Stimulated activated CD8-positive, alpha-beta memory T cell treated with anti-CD3 and anti-CD28 coated beads, Interleukin-15, amount 100 ng/mL, for 48 hours (primary cell): ENCODE measurements around the gene STX8.
"Not testable (repeated sequence)": the region's sequence is repeated elsewhere in the genome, so short reads cannot be mapped to it uniquely, and the experiment has no call there.

Experiments used
- DNase-seq, 2 donors: peaks; one replicate each; pipeline ENCODE4 v3.0.0-alpha.2; 2020; ENCODE audit warnings: low read depth in 2 of 2

STX8 gene

DNA sequence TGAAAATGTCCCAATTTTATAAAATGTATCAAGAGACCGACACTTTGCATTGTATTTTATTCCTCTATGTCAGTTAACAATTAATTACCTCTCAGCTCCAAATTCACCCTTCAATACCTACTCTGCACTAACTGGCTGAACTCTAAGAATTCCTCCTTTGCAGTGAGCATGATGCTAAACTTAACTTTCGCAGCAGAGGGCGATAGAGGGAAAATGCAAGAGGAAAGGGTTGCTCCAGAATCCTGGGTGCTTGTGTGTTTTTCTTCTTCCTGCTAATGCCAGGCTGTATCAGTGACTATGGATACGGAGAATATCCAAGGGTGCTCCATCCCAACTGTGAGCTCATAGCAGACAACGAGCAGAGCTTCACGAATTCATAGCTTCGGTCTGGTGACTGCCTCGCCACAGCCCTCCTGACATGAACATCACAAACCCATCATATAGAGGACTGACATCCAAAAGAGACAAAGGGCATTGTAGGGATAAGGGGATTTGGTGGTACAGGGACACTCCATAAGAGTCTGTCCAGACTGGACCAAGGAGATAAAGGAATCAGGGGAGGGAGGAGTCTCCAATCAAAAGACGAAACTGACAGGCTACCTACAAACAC, 172.9 kb downstream of the STX8 start:
- DNase-seq = no peak

DNA sequence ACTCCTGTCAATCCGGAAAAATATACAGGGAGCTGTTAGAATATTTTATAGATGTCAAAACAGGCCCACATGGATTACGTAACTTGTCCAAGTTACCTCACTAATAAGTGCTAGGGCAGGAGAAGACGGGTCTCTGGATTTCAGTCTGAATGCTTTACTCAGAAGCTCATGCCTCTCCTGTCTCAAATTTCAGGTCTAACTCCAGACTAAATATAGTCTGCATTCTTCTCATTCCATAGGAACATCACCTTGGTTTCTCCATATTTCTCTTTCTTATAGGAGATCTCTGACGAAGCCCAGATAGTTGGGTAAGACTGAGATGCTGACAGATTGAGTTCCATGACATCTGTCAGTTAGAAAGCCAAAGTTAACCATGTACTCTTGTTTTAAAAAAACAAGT, 174.2 kb downstream of the STX8 start:
- DNase-seq = no peak

GRCh38 chr17:9389111-9389527, 186.5 kb downstream of the STX8 start:
- DNase-seq = no peak

GRCh38 chr17:9386401-9386800, 189.2 kb downstream of the STX8 start:
- no peak for DNase-seq

GRCh38 chr17:9383826-9384225, 191.8 kb downstream of the STX8 start:
- DNase-seq = no peak

- no peak for DNase-seq
These were observed 193.0 kb downstream of the STX8 start for GRCh38 chr17:9382626-9383025.

- DNase-seq = no peak
These were observed 194.6 kb downstream of the STX8 start for GRCh38 chr17:9381068-9381467.

- DNase-seq = no peak
These were observed 195.3 kb downstream of the STX8 start for GRCh38 chr17:9380361-9380760.

- not testable (repeated sequence) for DNase-seq
These were observed 199.4 kb downstream of the STX8 start for GRCh38 chr17:9376177-9376576.

DNA sequence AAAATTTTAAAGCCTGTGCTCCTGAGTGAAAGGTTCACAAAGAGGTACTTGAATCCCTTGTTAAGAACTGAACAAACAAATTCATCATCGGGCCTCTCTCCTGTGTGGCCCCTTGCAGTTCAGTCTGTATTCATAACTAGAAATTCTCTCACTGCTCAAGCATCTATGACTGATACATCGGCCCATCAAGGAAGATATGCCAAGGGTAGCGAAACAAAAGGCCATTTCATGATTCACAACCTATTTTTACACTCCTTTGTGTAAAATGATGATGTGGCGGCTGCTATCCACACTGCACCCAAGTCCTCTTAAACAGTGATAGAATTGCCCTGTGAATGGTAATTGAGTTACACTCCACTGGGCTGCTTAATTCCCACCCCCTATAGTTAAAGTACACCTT, 204.6 kb downstream of the STX8 start:
- no peak for DNase-seq

DNA sequence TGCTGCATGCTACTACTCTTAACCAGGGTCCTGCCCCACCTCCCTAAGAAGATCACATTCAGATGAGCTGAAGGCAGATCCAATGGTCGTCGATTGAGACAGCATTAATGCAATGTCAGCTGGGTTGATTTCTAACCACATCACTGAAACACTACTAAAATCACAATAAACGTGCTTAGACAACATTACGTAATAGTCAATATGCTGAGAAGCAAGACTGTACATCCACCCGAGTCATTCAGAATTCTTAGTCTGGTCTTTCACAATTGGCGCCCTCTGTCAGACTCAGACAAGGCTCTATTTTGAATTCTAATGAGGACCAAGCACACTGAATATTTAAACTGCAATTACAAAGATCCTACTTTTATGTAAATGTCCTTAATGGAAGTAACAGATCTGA, 205.2 kb downstream of the STX8 start:
- DNase-seq = no peak

GRCh38 chr17:9368631-9369030, 207.0 kb downstream of the STX8 start:
- no peak for DNase-seq

DNA sequence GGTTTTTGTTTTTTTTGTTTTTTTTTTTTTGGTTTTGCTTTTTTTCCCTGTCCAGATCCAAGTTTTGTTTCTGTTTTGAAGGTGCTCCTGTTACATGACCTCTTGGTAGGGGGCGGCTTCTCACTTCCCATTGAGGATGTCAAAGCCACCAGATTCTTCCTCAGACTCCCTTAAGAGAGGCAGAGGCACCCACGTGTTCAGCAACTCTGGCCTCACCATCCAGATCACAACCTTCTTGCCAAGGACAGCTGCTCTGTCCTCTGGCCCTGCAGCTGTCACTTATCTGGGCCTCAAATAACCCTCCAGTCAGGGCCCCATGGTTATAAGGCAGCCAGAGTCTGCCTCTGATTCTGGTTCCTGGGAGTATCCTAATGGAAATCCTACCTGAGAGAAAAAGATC, 208.5 kb downstream of the STX8 start:
- no peak for DNase-seq

GRCh38 chr17:9364837-9365430, 210.7 kb downstream of the STX8 start:
- DNase-seq = no peak

DNA sequence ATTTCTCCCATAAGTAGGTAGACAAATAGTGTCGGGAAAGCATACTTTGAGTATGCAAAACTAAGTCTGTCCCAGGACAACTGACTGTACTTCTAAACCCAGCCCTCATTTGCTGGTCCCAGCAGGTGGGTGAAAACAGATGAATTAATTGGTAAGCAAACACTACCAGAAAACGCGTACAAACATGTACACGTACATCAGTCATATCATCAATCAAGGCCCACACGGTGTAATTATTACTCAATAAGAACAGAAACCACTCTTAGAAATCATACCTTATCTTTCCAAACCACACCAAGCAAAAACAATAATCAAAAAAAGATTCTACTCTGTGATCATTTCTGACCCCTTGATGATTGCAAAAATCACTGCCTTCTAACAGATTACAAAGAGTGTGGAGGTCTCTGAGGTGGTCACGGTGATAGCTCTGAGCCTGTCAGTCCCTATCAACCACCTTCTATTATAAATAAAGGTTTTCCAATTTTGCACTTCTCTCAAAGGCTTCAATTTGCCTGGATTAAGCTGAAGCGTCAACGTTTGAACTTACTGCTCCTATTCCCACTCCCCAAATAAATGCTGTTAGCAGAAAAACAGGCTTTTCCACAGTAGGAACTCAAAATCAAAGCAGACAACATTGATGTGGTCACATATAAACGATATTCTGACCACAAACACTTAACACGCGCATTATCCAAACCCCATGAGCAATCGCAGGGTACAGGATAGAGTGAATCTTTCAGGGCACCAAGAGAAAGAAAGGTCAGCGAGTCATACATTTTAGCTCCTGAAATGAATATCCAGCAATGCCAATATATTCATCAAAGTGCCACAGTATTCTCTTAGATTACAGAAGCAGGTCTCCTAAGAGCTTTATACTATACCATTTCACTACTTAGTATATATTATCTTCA, 211.9 kb downstream of the STX8 start:
- DNase-seq = no peak

DNA sequence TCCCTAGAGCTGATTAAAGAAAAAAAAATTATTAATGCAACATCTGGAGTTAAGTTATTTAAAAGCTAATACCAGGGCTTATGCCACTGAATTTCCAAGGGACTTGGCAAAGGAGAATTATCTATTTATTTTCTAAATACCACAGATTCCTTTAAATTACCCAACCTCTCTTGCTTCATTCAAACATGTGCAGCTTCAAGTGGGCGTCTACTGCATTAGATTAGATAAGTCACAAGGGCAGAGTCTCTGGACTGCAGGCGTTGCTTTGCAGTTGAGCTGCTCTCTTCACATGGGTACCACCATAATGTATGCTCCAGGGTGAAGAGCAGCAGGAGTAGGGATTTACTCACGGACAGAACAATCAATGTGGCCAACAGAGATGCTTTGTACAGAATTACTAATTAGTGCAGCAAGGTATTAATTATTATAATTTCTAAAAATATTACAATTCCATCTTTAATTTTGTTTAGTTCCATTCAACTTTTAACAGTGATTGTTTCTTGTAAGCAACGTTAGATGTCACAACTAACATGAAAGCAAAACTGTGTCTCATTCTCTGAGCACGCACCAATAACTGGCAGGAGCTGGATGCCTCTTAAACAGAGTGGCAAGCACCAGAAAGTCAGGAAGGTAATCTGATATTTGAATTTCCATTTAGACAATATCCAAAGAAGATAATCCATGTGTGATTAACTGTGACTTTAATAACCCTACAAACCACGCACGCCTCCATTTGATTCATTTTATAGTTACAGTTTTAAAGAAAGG, 214.2 kb downstream of the STX8 start:
- no peak for DNase-seq

DNA sequence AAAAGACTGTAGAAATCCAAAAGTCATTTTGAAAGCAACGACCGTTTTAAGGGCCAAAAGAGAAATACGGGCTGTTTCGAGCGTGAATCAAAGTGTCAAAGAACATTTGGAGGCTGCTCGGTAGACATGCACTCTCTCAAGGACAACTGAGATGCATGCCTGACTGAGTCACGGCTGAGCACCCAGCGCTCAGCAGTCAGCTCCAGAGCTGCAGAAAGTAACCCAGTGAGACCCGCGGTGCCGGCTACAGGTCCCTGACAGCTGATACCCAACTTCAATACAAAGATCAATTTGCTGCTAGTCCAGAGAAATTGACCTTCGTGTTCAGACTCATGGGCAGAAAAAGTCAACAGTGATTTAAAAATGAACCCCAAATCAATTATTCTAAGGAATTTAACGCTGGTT, 214.9 kb downstream of the STX8 start:
- DNase-seq = no peak

DNA sequence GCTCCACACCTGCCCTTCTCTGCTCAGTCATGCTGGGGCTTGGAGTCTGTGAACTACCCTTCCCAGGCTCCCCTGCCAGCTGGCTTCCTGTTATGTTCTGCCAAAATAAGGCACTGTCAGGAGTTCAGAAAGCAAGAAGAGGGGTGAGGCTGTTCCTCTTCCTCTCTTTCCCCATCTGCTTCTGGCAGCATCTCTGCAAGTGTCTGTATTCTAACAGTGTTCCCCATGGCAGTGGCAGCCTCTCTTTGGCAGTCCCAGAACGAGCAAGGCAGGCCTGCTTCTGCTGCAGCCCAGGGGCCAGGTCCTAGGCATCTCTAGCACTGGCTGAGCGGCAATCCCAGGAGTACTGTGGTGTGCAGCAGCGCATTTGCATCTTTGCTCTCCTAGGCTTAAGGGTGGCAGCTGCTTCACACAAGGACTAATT, 219.1 kb downstream of the STX8 start:
- no peak for DNase-seq

DNA sequence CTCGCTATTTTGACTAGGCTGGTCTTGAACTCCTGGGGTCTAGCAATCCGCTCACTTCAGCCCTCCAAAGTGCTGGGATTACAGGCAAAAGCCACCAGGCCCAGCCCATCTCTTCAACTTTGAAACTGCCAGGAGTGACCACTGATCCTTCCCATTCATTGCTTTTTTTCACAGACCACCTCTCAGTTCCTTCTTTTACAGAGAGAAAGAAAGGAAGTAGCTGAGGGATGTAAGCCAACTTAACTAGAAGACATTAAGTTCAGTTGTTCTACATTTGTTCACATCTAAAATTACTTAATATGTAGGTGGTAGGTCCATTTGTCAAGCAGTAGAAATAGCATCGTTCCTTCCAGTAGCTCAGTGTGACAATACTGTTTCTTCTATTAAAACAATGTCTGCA, 219.8 kb downstream of the STX8 start:
- DNase-seq = no peak

GRCh38 chr17:9355231-9355630, 220.4 kb downstream of the STX8 start:
- not testable (repeated sequence) for DNase-seq

GRCh38 chr17:9350080-9350479, 225.5 kb downstream of the STX8 start:
- DNase-seq = no peak

GRCh38 chr17:9346296-9346926, 229.2 kb downstream of the STX8 start:
- DNase-seq = peak in 1 of 2 donors; percentile 11
